ENCODE data around the gene DPYSL5.
"Not testable (repeated sequence)": the region's sequence is repeated elsewhere in the genome, so short reads cannot be mapped to it uniquely, and the experiment has no call there.

The DPYSL5 gene, protein sequence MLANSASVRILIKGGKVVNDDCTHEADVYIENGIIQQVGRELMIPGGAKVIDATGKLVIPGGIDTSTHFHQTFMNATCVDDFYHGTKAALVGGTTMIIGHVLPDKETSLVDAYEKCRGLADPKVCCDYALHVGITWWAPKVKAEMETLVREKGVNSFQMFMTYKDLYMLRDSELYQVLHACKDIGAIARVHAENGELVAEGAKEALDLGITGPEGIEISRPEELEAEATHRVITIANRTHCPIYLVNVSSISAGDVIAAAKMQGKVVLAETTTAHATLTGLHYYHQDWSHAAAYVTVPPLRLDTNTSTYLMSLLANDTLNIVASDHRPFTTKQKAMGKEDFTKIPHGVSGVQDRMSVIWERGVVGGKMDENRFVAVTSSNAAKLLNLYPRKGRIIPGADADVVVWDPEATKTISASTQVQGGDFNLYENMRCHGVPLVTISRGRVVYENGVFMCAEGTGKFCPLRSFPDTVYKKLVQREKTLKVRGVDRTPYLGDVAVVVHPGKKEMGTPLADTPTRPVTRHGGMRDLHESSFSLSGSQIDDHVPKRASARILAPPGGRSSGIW

DNA sequence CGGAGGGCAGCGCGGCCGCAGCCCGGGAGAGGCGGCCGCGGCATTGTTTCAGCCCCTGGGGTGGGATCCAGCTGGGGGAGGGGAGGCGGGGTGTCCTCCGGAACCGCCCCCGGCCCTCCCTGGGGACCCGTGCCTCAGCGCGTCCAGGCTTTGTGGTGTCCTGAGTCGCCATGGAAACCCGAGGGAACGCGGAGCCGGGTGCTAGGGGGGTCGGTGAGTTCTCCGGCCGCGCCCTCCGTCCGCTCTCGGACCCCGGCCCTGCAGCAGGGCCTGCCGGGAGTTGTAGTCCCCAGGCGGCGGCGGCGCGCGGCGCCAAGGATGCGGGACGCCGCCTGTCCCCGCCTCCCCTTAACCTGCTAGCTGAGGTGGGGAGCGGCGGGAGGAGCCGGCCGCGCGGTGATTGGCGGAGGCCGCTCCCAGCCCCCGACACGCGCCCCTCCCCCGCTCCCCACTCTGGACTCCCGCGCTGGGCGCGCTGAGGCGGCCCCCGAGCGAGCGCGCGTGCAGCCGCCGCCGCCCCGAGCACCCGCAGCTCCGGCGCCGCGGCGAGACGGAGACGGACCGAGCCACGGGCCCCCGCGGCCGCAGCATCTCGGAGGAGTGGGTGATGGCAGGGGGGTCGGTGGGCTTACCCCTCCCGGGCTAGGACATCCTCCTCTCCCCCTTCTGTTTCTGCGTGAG, at the start of gene DPYSL5:
TSS of gene DPYSL5 (plus strand) at position 478 of the 681 bp plus-strand sequence. CDS start 50,368 bp downstream, outside the sequence.
- no peak for DNase-seq (ENCODE audit: low read depth)

DNA sequence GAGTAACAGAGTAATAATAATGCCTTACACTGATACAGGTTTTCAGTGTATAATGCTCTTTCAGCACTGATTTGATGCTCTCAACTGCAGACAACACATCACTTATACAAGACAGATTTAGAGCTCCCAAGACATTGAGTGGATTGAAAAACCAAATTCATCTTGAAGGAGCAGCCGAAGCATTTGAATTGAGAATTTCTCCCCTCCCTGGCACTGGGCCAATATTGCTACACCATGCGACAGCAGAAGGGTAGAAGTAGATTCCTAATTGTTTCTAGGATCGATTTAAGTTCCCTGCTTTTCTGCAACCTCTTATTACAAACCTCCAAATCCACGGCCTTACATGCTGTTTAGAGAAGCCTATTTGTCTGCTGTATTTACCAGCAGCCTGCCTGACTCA, 46.6 kb upstream of the DPYSL5 start:
- DNase-seq (ENCODE audit: low read depth) = no peak

DNA sequence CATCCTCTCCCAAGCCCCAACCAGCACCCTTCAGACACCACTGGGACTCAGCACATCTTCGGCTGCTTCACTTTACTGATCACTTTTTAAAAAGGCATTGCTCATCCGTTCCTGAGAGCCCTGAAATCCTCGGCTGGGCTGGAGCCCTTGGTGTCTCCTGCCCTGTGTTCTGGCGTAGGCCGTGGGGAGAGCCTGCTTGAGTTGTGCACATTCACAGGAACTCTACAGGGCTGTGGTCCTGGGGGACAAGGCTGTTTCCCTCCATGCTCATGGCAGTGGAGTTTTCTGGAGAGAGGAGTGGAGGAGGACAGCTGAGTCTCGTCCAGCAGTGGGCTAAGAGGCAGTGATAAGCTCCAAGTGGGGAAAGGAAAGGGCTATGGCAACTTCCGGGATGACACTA, 46.1 kb upstream of the DPYSL5 start:
- DNase-seq (ENCODE audit: low read depth) = no peak

DNA sequence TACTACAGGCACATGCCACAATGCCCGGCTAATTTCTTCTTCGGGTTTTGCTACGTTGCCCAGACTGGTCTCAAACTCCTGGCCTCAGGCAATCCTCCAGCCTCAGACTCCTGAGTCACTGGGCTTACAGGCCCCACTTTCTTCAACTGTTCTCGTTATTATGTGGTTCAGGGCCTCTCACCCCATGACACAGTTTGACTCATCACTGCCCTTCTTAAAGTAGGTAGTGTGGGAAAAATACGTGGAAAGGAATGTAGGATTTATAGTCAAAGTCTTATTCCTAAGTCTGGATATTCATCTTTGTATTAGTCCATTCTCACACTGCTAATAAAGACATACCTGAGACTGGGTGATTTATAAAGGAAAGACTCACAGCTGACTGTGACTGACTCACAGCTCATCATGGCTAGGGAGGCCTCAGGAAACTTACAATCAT, 42.7 kb upstream of the DPYSL5 start:
- DNase-seq (ENCODE audit: low read depth) = peak; percentile 63

DNA sequence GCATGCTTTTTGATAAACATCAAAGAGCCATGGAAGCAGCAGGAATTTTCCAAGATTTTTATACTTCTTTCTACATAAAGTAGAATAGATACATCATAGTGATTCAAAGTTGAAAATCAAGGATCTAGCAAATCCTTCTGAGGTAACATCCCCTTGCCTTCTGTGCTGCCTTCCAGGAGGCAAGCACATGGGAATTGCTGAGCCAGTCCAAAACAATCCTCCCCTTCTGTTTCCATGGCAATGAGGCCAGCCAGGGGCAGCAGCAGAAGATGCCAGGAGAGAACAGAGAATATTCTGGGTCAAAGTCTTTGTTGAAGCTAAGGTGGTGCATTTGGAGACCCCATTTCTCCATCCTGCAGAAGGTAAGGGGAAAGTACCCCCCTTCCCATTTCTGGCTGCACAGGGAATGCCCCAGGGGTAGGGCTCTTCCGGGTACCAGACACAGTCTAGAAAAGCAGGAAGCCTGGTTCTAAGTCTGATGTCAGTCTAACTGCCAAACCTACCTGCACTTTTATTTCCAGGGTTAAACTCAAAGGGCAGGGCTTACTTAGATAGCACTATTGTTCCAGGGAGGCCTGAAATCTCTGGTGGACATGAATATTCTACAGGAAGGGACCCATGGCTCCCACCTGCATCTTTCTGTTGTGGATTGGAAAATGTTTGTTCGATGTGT, 40.0 kb upstream of the DPYSL5 start:
- DNase-seq (ENCODE audit: low read depth) = peak; percentile 40

DNA sequence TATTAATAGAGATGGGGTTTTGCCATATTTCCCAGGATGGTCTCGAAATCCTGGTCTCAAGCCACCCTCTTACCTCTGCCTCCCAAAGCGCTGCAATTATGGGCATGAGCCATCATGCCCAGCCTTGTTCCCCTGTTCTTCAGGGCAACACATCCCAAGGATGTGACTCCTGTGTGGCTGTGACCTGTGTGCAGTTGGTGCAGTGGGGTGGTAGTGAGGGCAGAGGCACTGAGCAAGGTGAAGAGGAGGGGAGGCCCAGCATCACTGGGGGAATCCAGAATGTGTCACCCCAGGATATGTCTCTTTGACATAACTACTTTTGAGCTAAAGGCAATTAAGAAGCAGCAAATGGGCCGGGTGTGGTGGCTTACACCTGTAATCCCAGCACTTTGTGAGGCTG, 38.7 kb upstream of the DPYSL5 start:
- no peak for DNase-seq (ENCODE audit: low read depth)

DNA sequence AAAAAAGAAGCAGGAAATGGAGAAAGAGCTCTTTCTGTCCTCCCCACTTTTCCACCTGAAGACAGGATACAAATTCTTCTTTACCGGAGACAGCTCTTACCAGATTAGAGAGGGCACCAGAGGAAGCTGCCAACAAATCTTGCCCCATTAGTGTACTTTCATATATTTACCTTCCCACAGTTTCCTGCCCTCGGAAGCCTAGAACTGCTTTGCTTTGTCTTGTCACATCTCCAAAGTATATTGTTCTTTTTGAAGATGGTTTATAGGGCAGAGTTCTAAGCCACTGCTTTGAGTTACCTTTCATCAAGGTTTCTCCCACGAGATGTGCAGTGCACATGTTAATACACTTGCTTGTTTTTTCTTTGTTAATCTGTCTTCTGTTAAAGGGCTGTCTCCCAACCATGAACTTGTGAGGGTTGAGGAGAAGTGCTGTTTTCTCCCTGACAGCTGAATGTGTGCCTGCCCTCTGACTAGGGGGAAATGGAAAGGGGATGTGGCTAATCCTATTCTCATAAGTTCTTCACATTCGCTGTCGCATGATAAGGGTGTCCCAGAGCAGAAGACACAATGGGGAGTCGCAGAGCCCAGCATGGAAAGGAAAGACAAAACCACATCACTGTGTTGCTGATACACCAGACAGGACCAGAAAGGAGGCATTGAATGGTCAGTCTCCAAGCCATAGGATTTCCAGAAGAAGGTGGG, 37.9 kb upstream of the DPYSL5 start:
- DNase-seq (ENCODE audit: low read depth) = no peak

DNA sequence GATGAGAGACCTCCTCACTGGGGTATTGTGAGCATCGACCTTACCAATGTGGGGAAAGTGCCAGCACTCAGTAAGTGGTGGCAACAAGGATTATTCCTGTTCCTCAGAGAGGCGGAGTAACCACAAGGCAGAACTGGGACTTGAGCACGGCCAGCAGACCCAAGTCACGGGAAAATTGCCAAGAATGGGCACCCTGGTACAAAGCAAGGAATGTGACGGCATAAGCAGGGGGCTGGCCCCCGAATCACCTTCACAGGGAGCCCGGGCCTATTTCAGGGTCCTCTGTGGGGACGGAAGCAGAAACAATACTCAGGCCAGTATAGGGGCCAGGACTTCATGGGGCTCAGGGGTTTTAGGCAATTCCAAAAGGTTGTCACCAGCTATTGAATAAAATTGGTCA, 36.7 kb upstream of the DPYSL5 start:
- no peak for DNase-seq (ENCODE audit: low read depth)

DNA sequence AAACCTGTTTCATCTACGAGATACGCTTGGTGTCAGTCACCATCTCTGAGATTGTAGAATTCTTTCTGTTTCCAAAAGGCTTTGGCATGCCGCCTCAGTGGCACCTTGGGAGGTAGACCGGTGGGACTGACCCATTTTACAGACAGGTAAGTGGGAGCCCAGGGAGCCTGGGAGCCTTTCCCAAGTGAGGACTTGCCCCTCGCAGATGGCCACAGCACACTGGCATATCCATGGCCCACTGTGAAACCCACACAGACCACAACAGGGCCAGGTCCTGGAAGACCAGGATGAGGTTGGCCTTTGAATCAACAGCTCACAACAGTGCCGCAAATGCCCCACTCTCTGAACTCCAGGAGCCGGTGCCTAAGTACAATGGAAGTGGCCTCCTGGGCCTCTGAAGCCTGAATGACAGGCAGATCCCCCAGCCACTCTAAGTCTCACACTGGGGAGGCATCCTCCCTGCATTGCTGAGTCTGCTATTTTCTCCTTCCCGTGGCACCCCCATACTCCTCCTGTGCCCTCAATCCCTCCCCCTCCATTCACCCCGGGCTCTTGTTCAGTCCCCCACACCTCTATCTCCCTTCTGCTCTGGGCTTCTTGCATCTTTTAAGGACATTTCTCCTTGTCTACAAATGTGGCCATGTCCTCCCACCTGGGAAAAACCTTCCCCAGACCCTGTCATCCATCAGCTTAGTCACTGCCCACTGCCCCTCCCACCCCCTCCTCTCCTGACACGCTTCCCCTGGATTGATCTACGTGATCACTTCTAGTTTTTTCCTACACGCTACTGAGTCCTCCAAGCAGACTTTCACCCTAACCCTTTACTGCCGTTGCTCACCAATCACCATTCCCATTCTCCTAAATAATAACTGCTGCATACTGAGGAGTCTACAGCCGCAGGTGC, 35.9 kb upstream of the DPYSL5 start:
- DNase-seq (ENCODE audit: low read depth) = no peak

DNA sequence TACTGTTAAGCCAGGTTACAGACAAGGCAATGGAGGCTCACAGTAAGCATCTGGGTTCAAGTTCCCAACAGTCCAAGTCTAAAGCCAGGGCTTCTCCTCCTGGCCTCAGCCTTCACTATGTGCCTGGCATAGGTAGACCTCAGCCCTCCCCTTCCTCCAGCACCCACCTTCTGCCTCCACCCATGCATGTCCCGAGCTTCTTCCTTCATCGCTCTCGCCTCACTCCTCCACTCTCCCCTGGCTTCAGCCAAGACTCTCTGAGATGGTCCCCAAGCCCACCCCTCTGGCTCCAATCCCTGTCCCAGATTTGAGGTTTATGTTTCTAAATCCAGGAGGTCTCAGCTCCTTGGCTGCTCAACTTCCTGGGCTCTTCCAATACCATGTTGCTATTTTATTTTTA, 35.2 kb upstream of the DPYSL5 start:
- no peak for DNase-seq (ENCODE audit: low read depth)

DNA sequence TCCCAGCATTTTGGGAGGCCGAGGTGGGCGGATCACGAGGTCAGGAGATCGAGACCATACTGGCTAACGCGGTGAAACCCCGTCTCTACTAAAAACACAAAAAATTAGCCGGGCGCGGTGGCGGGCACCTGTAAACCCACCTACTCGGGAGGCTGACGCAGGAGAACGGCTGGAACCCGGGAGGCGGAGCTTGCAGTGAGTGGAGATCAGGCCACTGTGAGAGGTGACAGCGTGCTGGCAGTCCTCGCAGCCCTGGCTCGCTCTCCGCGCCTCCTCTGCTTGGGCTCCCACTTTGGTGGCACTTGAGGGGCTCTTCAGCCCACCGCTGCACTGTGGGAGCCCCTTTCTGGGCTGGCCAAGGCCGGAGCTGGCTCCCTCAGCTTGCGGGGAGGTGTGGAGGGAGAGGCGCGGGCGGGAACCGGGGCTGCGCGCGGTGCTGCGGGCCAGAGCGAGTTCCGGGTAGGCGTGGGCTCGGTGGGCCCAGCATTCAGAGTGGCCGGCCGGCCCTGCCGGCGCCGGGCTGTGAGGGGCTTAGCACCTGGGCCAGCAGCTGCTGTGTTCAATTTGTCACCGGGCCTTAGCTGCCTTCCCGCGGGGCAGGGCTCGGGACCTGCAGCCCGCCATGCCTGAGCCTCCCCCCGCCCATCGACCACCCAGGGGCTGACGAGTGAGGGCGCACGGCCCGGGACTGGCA, 33.7 kb upstream of the DPYSL5 start:
- DNase-seq (ENCODE audit: low read depth) = not testable (repeated sequence)

DNA sequence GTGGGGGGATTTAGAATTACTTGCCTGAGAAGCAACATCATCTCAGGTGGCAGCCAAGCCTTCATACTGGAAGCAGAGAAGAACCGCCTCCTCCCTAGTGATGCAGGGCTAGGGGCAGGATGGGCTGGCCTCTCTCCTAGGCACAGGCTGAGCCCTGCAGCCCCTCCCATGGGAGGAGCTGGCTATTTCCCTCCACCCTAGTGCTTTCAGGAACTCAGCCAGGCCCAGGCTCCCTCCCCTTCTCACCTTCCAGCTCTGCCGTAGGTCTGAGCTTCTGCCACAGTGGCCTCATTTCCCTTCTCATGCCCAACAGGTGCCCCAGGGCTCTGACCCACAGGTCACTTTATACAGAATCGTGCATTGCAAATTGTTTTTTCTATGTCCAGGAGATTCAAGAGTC, 31.0 kb upstream of the DPYSL5 start:
- DNase-seq (ENCODE audit: low read depth) = no peak

DNA sequence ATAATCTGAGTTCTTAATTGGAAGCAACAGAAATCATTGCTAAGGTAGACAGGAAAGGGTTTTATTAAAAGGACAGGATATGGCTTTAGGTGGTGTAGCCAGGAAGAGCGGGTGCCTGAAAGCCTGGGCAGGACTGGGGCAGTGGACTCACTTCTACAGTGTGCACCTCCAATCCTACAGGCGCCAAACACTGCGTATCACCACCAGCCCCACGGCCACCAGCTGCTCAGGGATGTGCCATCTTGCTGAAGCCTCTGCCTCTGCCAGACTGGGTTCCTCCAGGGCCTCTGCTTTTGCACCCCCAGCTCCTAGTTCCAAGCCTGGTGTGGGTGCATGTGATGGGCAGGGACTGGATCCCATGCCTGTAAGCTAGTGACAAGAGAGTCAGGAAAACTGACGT, 29.7 kb upstream of the DPYSL5 start:
- DNase-seq (ENCODE audit: low read depth) = no peak

DNA sequence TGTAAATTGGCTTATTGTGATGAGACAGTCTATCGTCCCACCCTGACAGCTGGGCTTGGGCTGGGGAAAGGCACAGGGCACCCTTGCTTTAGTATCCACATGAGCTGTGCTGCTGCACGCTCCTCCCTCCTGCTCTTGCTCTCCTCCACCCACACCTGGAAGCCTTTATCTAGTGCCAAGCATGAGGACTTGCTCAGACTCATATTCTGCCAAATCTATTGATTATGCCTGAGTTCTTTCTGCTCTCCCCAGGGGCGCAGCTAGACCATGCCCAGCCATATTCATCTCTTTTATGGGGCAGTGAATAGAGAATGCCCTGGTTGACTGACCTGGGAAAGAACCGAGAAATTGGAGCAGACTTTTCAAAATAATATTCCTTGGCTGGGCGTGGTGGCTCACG, 29.0 kb upstream of the DPYSL5 start:
- DNase-seq (ENCODE audit: low read depth) = no peak

DNA sequence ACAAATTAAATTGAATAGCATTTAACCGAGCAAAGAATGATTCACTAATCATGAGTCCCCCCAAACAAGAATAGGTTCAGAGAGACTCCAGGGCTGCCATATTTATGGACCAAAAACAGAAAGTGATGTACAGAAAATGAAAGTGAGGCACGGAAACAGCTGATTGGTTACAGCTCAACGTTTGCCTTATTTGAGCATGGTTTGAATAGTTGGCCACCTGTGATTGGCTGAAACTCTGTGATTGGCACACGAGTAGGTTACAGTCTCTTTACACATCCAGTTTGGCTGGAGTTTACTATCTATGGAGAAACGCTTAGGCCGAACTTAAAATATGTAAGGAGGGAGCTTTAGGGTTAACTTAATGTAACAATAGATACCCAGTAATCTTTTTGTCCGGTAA, 27.0 kb upstream of the DPYSL5 start:
- DNase-seq (ENCODE audit: low read depth) = no peak

DNA sequence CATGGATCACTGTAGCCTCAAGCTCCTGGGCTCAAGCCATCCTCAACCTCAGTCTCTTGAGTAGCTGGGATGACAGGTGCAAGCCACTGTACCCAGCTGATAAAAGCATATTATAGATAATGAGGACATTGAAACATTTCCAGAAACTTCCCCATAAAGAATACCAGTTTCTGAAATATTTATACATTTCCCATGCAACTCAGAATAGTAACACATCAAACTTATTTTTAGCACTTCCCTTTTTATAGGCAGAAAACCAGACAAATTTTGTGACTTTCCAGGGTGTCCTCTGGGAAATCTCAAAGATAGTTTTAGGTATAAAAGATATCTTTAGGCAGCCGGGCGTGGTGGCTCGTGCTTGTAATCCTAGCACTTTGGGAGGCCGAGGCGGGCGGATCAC, 25.1 kb upstream of the DPYSL5 start:
- no peak for DNase-seq (ENCODE audit: low read depth)

DNA sequence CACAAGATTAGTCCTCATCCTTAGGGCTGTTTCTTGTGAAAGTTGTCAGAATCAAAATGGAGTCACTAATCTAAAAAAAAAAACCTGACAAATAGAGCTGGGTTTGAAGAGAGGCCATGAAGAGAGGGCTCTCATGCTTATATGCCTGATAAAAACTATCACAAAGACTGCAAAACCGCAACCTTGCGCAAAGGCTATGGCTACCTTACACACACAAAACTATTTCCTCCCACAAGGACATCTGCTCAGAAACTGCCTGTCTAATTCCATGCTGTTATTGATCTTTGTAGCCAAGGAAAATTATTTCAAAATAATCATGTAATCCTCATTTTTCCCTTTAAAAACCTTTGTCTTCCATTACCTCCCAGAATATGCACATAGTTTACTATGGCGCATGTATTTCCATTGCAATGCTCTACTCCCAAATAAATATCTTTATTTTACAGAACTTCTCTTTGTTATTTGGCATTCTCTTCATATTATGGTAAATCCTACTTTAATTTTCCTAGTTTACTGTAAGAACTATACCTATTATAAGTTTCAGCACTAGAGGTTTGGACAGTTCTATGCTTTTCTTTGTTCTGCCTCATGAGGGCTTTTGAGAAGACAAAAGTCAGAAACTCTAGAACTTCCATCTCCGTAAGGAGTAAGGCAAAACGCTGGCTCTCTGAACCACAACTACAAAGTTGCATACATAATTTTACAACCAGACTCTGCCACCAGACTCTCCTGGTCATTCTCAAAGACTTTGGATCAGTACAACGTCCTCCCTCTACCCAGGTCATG, 9.6 kb upstream of the DPYSL5 start:
- peak; percentile 18 for DNase-seq (ENCODE audit: low read depth)

DNA sequence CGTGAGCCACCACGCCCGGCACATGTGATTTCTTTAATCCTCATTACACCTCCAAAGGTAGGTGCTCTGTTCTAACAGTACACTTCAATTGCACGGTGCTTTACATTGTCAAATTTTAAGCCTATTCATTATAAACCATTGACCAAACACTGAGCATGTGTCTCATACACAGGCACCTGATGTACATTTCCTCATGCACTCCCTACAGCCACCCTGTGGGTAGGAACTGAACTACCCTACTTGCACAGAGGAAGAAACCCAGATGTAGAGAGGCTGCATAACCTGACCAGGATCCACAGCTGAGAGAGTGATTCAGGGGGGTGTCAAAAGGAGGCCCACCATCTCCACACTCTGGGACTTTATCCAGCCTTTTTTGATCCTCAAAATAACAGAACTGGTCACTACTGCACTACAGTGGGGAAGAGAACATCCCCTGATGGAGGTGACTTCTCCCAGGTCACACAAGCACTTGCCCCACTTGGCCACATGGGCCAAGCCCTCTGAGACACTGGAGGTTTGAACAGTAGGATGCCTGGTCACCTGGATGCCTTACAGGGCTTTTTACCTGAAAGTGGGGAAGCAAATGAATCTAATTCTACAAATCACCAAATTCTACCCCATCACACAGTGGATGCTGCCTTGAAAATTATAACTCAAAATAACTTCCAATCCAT, 6.9 kb upstream of the DPYSL5 start:
- no peak for DNase-seq (ENCODE audit: low read depth)

DNA sequence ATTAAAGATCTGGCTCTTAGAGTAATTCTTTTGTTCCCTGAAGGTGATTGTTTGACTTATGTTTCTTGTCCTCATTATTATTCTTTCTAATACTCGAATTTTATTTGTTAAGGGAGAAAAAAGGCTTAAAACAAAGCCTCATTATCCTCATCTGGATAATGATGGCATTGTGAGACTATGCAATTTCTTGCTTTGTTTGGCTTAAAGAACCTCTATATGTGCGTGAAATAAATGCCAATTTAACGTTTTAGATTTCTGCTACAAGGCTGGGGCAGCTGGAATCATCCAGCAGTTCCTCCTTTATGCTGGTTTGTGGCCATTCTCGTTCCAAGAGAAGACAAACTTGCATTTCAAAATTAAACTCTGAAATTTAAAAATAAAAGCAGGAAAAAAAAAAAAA, 4.9 kb upstream of the DPYSL5 start:
- DNase-seq (ENCODE audit: low read depth) = no peak

All from stromal cell of bone marrow (primary cell).